HG03064 (cell line): ENCODE data around the gene FBXL7.

ENCODE experiments used
- ATAC-seq: cut with Tn5 transposase; IDR thresholded peaks from one replicate; pipeline ENCODE4 v1.9.1; 2021; ENCODE audit warnings: low read depth; ENCODE audit not compliant: unreplicated experiment

The FBXL7 gene

DNA sequence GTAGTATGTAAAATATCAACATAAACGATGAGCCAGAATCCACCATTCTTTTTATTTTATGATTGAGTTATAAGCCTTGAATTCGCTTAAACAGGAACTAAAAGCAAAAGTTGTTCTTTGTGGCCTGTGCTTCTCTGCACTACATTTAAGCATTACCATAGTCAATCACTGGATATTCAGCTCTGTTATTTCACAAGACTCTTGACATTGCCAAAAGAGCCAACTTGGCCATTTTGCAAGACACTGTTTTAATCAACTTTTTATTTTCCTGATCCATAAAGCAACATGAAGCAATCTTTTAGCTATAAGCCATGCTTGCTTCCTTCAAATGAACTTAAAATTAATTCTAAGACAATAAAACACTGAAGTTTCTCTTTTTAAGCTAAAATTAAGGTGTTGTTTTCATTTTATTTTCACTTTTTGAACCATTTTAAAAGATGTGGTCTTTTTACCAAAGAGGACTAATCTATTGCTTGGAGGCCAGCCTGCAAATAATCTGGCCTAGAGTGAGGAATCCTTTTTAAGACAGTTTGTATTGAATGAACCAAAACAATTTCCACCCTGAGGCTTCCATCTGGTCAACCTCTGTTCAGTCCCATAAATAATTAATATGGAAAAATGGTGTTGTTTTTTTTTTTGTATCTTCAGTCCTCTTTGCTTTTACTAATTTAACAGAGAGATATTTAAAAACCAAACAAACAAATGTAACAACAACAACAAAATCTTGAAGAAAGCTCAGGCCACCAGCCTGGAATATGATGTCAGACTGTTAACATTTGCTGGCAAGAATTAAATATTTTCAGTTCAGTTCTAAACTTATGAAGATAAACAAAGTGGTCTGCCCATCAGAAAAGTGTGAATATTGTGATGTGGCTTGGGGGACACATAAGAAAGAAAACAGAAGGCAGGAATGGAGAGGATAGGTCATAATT, 405.2 kb downstream of the FBXL7 start:
- ATAC-seq = no peak

DNA sequence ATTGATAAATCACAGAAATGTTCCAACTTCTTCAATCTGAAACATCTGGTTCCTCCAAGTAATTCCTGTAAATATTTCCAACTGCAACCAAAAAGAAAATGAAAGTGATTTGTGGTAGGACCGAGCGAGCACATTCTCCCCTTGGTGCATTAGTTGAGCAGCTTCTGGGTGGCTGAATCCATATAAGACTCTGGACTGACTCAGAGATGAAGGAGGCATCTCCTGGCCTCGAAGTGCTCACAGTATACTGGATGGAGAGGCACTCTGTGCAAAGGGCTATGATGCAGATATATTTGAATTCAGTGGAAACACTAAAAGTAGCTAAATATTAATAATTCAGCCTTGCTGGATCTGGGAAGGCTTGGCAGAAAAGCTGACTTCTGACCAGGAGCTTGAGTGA, 414.7 kb downstream of the FBXL7 start:
- ATAC-seq = no peak

DNA sequence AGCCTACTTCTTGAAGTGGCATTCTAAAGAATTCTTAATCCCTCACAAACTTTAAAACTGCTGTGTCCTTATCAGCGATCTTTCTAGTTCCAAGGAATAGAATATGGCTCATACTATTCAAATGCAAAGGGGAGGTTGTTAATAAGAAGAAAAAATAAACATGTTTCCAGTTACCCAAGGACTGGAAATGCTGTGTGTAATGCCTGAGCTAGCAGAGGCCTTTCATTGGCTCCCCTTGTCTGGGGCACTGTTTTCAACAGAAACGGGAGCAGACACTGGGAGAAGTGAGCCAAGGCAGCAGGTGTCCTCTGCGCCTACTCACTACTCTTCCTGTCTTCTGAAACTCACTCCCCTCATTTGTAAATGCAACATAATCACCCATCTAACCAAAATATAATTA, 426.6 kb downstream of the FBXL7 start:
- ATAC-seq = no peak

DNA sequence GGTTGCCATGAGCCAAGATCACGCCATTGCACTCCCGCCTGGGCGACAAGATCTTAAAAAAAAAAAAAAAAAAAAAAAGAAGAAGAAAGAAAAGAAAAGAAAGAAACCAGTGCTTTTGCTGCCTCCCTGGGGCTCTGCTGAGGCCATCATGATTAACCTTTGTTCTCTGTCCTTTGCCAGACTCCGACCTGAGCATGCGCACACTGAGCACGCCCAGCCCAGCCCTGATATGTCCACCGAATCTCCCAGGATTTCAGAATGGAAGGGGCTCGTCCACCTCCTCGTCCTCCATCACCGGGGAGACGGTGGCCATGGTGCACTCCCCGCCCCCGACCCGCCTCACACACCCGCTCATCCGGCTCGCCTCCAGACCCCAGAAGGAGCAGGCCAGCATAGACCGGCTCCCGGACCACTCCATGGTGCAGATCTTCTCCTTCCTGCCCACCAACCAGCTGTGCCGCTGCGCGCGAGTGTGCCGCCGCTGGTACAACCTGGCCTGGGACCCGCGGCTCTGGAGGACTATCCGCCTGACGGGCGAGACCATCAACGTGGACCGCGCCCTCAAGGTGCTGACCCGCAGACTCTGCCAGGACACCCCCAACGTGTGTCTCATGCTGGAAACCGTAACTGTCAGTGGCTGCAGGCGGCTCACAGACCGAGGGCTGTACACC, 427.9 kb downstream of the FBXL7 start:
- ATAC-seq = no peak

DNA sequence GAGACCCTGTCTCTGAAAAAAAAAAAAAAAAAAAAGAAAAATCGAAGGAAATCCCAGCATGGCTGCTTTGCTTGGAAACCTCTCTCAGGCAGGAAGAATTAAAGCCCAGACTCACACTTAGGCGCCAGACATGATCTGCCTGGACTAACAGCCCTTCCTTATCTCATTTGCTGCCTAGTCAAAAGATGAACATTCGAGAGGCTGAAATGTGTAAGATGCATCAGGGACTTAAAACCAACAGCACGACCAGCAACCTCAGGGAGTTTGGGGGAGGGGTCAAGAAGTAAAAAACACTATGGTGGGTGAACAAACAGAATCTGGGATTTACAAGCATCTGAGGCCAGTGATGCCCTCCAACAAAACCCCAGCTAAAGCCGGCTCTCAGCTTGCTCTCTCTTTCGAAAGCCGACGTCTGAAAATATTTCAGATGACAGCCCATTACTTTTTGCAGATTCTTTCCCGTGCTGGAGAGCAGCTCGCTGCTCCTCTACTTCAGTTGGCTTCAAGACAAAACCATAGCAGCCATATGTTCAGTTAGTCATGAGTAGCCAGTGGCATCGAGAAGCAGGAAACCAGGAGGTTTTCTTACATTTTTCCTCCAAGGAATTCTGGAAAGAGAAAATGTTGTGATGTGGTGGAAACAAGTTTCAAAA, 429.8 kb downstream of the FBXL7 start:
- no peak for ATAC-seq

DNA sequence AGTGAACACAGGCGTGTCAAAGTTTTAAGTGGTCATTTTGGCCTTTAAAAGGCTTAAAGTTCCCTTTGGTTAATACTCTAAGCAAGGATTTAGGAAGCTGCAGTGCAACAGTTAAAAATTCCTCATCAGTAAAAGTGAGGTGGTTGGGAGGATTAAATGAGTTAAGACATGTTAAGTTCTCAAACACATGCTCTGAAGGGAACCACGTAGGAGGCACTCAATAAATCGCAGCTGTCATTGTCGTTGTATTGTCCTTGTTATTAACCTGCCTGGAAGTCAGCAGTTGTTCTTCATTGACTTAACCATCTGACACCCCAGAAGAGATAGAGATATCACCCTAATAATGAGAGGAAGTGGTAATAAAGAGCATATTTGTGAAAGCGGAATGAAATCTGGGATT, 432.1 kb downstream of the FBXL7 start:
- ATAC-seq = no peak

DNA sequence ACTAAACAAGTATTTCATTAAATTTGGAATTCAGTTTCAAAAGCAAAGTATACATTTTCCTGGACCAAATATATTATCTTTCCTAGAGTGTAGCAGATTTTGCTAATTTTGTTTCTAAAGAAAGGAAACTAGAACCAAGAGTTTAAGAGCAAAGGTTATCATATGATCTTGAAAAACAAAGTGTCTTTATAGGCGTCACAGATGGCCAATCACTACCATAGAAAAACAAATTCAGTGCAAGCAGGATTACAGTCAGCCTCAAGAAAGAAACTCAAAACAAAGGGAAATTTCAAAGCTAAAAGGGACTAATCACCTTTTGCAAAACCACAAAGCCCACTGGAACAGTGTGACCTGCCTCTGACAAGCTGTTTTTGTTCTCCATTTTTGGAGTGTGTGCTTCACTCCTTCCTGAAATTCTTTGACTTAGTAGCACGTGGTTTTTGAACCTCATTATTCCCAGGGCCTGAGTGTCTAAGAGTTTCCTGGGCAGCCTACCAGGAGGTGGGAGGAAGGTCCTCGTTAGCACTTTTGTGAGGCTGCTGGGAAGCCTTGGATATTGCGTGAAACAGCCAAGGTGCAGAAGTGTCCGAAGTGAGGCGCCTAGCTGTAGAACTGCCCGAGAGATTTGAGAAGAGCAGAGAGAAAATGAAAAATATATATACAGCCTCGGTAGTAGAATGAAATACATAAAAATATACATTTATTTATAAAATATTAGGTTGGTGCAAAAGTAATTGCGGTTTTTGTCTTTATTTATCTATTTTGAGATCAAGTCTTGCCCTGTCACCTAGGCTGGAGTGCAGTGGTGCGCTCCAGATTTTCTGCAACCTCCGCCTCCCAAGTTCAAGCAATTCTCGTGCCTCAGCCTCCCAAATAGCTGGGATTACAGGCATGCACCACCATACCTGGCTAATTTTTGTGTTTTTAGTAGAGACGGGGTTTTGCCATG, 433.6 kb downstream of the FBXL7 start:
- no peak for ATAC-seq

DNA sequence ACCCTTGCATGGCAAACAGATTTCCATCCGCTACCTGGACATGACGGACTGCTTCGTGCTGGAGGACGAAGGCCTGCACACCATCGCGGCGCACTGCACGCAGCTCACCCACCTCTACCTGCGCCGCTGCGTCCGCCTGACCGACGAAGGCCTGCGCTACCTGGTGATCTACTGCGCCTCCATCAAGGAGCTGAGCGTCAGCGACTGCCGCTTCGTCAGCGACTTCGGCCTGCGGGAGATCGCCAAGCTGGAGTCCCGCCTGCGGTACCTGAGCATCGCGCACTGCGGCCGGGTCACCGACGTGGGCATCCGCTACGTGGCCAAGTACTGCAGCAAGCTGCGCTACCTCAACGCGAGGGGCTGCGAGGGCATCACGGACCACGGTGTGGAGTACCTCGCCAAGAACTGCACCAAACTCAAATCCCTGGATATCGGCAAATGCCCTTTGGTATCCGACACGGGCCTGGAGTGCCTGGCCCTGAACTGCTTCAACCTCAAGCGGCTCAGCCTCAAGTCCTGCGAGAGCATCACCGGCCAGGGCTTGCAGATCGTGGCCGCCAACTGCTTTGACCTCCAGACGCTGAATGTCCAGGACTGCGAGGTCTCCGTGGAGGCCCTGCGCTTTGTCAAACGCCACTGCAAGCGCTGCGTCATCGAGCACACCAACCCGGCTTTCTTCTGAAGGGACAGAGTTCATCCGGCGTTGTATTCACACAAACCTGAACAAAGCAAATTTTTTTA, 436.7 kb downstream of the FBXL7 start:
- no peak for ATAC-seq

DNA sequence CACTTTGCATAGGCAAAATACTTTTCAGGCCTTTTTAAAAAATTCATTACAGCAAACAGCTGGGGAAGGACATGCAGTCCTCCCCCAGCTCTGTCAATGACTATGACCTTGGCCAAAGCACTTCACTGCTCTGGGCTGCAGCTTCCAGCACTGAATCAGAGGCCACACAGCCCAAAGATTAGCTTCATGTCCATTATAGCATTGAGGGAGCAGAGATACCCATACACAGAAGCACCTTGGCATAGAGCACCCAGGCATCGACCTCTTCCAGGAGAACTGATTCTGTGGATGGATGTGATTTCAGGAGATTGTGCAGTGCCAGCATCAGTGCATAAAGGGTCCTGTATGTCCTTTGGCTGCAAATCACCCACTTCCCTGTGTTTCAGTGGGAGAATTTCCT, 437.7 kb downstream of the FBXL7 start:
- no peak for ATAC-seq

DNA sequence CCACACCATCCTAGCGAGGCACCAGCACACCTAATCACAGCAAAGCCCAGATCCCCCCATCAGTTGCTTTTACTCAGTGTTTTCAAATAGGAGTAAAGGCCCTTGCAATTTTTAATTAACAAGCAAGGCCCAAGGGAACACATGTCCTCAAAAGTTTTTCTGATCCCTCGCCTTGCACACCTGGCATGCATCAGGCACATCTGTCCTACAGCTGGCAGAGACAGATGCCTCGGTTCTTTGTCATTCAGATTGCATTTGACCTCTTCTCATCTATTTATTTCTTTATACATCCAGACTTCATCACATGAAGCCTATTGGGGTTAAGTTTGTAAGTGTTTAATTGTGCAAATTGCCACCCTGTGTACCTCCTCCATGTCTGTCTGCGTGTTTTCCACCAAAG, 438.2 kb downstream of the FBXL7 start:
- ATAC-seq = no peak

DNA sequence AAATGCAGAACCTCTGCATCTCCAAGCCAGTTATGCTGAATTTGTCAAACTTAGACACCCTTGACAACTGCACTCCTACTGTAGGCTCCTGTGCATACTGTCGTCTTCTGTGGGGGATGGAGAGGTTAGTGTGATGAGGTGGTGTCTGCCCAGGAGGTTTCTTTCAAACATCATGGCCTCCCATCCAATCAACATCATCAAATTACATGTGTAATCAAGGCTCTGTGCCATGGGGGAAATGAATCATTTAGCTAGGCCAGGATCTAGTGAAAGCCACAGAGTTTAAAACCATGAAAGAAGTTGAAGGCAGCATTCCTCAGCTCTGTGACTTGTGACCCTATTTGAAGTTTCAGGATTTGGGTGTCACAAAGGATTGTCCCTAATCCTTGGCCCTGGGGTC, 439.0 kb downstream of the FBXL7 start:
- no peak for ATAC-seq

DNA sequence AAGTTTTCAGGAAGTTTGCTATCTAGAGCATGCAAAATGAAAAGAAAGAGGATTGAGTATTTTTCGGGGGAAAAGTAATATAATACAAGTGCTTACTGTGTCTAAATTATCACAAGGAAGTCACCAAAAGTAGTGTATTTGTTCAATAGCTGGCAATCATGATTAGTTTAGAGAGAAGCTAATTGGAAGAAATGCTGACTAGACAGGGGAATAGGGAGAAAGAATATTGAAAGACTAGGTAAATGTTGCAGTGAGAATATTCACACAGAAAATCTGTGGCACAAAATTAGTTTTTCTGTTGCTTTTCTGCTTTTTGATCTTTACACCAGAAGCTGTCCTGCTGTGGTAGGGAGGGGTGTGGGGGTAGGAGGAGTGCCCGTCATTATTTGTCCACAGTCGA, 440.9 kb downstream of the FBXL7 start:
- ATAC-seq = no peak

DNA sequence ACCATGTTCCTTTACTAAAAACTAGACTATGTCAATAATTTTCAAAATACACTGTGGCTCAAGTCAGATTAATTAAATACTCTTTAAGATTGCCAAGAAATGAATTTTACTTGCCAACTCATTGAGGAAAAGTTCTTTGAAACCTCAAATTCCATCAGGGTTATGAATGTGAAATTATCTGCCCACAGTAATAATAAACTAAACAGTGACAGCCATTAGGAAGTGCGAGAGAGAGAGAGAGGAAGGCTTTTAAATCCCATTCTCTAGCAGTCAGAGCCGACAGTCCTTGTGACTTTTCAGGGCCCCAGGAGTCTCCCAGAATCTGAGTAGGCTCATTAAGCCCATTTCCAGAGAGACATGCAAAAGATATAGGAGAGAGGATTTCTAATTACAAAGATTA, 443.5 kb downstream of the FBXL7 start:
- no peak for ATAC-seq

DNA sequence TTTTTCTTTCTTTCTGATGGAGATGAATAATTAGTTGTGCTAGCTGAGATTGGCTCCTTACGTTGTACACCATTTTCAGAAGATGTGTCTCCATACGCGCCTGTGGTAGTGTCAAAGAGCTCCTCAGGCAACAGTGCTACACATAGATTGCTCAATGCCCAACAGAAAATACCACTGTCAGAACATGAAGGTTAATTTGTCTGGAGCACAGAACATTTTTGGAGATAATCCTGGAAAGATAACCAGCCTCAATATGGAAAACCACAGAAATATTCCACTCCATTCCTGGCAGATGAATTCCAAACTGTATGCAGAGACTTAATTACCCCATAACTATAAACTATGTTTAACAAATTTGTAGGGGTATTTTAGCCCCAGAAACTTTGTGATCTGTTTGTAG, 446.0 kb downstream of the FBXL7 start:
- ATAC-seq = no peak

DNA sequence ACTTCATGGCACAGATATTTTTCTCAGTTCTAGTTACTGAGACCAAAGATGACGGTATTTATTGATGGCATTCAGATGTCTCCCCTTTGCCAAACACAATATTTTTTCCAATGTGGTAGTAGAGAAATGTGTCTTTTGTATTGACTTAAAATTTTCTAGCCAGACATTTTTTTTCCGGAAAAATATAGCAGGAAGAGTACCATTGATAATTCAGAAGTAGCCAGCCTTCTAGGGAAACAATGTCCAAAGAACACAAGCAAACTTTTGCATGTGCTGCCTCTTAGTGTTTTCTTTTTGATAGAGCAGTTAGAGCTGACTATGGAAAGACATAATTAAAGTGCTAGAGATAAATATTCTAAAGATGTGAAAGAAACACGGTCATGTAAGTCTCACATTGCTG, 448.2 kb downstream of the FBXL7 start:
- ATAC-seq = no peak

DNA sequence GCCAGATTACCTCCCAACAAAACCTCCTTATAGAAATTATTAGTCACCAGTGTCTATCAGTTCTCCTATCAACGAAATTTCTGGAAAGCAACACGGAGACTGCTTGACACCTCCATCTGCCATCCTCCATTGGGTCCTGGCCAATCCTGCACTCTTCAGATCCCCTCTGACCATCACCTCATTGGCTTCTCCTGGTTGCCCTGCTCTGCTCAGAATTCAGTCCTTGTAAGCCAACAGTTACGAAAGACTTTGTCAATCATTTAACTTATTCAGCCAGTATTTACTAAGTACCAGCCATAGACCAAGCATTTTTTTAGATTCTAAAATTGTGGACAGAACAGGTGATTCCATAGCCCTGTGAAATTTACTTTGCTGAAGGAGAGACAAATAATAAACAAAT, 451.1 kb downstream of the FBXL7 start:
- ATAC-seq = no peak

DNA sequence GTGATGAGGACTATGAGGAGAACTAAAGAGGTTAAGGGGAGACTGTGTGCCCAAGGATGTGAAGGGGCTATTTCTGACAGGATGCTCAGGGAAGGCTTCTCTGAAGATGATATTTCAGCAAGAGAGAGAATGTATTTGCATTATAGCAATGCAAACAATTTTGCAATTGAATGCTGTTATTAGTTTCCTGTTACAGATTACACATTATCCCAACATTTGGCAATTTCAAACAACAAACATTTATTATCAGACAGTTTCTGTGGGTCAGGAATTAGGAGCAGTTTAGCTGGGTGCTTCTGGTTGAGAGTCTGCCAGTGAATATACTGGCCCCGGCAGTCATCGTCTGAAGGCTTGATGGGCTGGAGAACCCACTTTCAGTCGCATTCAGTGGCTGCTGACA, 451.6 kb downstream of the FBXL7 start:
- no peak for ATAC-seq

DNA sequence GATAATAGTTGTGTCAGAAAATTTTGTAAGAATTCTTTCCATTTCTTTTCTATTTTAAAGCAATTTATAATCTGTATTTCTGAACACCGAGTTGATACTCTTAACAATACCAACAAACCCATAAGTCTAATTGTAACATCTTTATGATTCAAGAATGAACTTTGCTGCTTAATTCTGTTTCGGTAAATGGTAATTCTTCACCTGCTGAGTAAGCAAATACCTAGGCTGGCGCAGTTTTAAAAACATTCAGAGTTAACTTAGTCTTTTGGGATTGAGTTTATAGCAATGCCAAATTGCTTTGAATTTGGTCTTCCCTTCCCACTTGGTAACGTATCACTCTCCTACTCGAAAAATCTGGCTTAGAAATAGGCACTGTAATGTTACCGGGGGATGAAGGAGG, 456.6 kb downstream of the FBXL7 start:
- ATAC-seq = no peak

DNA sequence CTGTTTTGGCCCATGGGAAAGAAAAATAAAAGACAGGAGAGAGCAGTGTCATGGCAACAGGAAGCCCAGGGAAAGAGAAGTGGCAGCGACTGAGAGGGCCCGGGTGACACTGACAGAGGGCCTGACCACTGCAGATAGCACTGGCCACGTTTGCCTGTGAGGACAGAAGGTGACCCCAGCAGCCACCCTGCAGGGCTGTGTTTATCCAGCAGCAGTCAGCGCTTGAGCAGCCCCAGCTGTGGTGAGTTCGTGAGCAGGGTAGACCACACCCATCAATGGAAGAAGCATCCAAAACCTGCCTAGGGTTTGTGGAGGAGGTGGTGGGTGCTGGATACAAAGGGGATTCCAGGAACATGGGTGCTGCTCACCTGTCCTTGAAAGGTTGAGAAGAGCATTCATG, 457.1 kb downstream of the FBXL7 start:
- no peak for ATAC-seq
